WERI-Rb-1 (cell line): ENCODE results near the gene CLEC1B.
"Not testable (repeated sequence)": the region's sequence is repeated elsewhere in the genome, so short reads cannot be mapped to it uniquely, and the experiment has no call there.

ENCODE experiments used
- DNase-seq: peaks from one replicate; pipeline ENCODE4 v3.0.0-alpha.2; 2020
- H3K27ac ChIP-seq: fragments of 250-450 bp; sonication (Bioruptor Pico); 2 replicates; pipeline ENCODE4 v1.5.1; 2020; ENCODE audit warnings: mild to moderate bottlenecking, moderate library complexity
- H3K27me3 ChIP-seq: fragments of 250-450 bp; sonication (Bioruptor Pico); 2 replicates; pipeline ENCODE4 v1.5.1; 2021; ENCODE audit warnings: mild to moderate bottlenecking, low read depth, moderate library complexity; ENCODE audit not compliant: insufficient read depth, severe bottlenecking
- H3K36me3 ChIP-seq: fragments of 250-450 bp; sonication (Bioruptor Pico); 2 replicates; pipeline ENCODE4 v1.5.1; 2020; ENCODE audit warnings: mild to moderate bottlenecking, moderate library complexity
- H3K4me3 ChIP-seq: 2 replicates; pipeline ENCODE4 v1.5.1; 2011; ENCODE audit warnings: low read depth, mild to moderate bottlenecking, control low read depth, low read length
- H3K9me3 ChIP-seq: fragments of 250-450 bp; sonication (Bioruptor Pico); 2 replicates; pipeline ENCODE4 v1.5.1; 2021; ENCODE audit warnings: mild to moderate bottlenecking, moderate library complexity; ENCODE audit not compliant: severe bottlenecking
- TF ChIP-seq, protein P1 (sequence below): IDR thresholded peaks from 2 replicates; pipeline ENCODE4 v1.5.1; 2011; ENCODE audit warnings: low read depth, mild to moderate bottlenecking, control low read depth, inconsistent platforms, low read length

Gene CLEC1B

GRCh38 chr12:9992296-9992695 lies 6.6 kb downstream of the CLEC1B start:
- no peak for DNase-seq
- Histone ChIP-seq H3K27ac (no peak overlapping the region), H3K4me3 (no peak overlapping the region), H3K36me3 (no peaks in the 10 kb centered on the region), H3K27me3 (no peaks in the 10 kb centered on the region), H3K9me3 (no peaks in the 10 kb centered on the region)
- TF ChIP-seq, protein P1, sequence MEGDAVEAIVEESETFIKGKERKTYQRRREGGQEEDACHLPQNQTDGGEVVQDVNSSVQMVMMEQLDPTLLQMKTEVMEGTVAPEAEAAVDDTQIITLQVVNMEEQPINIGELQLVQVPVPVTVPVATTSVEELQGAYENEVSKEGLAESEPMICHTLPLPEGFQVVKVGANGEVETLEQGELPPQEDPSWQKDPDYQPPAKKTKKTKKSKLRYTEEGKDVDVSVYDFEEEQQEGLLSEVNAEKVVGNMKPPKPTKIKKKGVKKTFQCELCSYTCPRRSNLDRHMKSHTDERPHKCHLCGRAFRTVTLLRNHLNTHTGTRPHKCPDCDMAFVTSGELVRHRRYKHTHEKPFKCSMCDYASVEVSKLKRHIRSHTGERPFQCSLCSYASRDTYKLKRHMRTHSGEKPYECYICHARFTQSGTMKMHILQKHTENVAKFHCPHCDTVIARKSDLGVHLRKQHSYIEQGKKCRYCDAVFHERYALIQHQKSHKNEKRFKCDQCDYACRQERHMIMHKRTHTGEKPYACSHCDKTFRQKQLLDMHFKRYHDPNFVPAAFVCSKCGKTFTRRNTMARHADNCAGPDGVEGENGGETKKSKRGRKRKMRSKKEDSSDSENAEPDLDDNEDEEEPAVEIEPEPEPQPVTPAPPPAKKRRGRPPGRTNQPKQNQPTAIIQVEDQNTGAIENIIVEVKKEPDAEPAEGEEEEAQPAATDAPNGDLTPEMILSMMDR: no peak

DNA sequence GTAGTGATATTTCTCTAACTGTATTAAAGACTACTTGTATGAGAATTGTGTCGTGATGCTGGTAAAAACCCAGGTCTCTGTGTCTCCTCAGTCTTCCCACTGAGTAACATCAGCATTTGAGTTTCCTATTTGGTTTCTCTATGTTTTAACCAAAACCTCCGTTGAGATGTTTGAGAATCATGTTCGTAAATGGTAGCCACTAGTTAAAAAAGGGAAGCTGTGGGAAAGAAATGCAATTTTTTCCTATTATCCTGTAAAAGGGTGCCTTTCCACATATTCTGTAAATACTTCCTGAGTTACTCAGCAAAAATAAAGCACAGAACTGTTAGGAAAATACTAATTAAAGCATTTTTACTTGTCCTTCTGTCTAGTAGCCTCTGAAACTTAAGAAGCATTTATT lies 7.0 kb downstream of the CLEC1B start:
- no peak overlapping the region for H3K4me3 ChIP-seq
- DNase-seq: no peak

DNA sequence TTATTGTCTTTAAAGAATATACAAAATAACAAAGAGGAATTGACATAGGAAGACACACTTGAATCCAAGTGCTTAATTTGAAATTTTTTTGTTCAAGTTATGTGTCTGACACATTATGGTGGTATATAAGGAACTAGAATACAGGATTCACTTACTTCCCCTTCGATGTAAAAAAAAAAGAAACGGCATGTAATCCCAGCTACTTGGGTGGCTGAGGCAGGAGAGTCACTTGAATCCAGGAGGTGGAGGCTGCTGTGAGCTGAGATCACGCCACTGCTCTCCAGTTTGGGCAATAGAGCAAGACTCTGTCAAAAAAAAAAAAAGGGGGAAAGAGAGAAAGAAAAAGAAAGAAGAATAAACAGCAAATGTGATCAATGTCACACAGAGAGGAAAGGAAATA lies 18.8 kb downstream of the CLEC1B start:
- H3K36me3 ChIP-seq: no peaks in the 10 kb centered on the region
- H3K27me3 ChIP-seq: no peaks in the 10 kb centered on the region
- no peaks in the 10 kb centered on the region for H3K9me3 ChIP-seq
- H3K27ac ChIP-seq: no peak overlapping the region
- DNase-seq: no peak
- TF ChIP-seq, protein P1: no peak
- H3K4me3 ChIP-seq: no peak overlapping the region

More for the DNA sequence above, 7.0 kb downstream of the CLEC1B start:
- no peaks in the 10 kb centered on the region for H3K9me3 ChIP-seq
- TF ChIP-seq, protein P1: no peak
- no peaks in the 10 kb centered on the region for H3K27me3 ChIP-seq
- no peaks in the 10 kb centered on the region for H3K36me3 ChIP-seq
- no peak overlapping the region for H3K27ac ChIP-seq

DNA sequence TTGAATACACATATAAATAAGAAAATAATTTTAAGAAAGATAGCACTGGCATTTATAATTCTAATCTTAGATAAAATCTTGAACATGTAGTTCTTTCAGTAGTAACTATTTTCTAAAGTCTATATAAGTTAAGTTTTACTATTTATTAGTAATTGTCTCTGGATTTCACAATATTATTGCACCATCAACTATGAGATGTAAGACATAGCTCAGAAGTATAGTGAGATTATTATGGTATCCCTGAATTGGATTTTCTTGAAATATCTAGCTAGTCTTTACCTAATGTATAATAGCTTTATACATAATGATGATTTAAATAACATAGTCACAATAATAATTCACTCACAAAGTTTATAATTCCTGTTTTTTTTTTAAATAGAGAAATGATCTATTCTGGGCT lies 21.0 kb downstream of the CLEC1B start:
- H3K9me3 ChIP-seq: no peaks in the 10 kb centered on the region
- H3K36me3 ChIP-seq: no peaks in the 10 kb centered on the region
- H3K27me3 ChIP-seq: no peaks in the 10 kb centered on the region
- H3K27ac ChIP-seq: no peak overlapping the region
- TF ChIP-seq, protein P1: no peak
- DNase-seq: no peak
- no peak overlapping the region for H3K4me3 ChIP-seq

- not testable (repeated sequence) for H3K36me3 ChIP-seq, H3K27me3 ChIP-seq, H3K4me3 ChIP-seq, H3K9me3 ChIP-seq, DNase-seq, H3K27ac ChIP-seq
Measured at GRCh38 chr12:9976626-9977025, 22.3 kb downstream of the CLEC1B start.

- Histone ChIP-seq H3K4me3 (no peak overlapping the region), H3K36me3 (no peaks in the 10 kb centered on the region), H3K9me3 (no peaks in the 10 kb centered on the region), H3K27ac (no peak overlapping the region), H3K27me3 (no peaks in the 10 kb centered on the region)
- no peak for DNase-seq
- TF ChIP-seq, protein P1: no peak
Measured at GRCh38 chr12:9975614-9976013, 23.3 kb downstream of the CLEC1B start.

- H3K9me3 ChIP-seq, H3K27me3 ChIP-seq, H3K27ac ChIP-seq, DNase-seq, H3K4me3 ChIP-seq, H3K36me3 ChIP-seq: not testable (repeated sequence)
Measured at GRCh38 chr12:9974731-9975130, 24.2 kb downstream of the CLEC1B start.
